SK-N-SH treated with all-trans-retinoic acid at 6 μM for 48 hours (cell line): ENCODE data around the gene BMP8A.
"Not testable (repeated sequence)": the region's sequence is repeated elsewhere in the genome, so short reads cannot be mapped to it uniquely, and the experiment has no call there.

ENCODE experiments used
- ARNTL ChIP-seq: fragments of 450-650 bp; formaldehyde crosslinking; IDR thresholded peaks from 2 replicates; pipeline ENCODE4 v1.5.0; 2020; ENCODE audit warnings: low read depth, mild to moderate bottlenecking, moderate library complexity, borderline replicate concordance
- BACH2 ChIP-seq: fragments of 250-450 bp; sonication (Bioruptor Pico); IDR thresholded peaks from 2 replicates; pipeline ENCODE4 v1.9.0; 2021; ENCODE audit warnings: mild to moderate bottlenecking, borderline replicate concordance
- CSDC2 ChIP-seq: fragments of 250-450 bp; sonication (Bioruptor Pico); IDR thresholded peaks from 2 replicates; pipeline ENCODE4 v1.5.0; 2020; ENCODE audit warnings: mild to moderate bottlenecking, moderate library complexity
- GLIS3 ChIP-seq: fragments of 250-450 bp; sonication (Bioruptor Pico); IDR thresholded peaks from 2 replicates; pipeline ENCODE4 v1.5.0; 2020; ENCODE audit warnings: mild to moderate bottlenecking, moderate library complexity
- OSR1 ChIP-seq: fragments of 250-450 bp; sonication (Bioruptor Pico); IDR thresholded peaks from 2 replicates; pipeline ENCODE4 v1.8.0; 2022; ENCODE audit warnings: moderate library complexity, mild to moderate bottlenecking, inconsistent platforms
- PPARA ChIP-seq: fragments of 250-450 bp; sonication (Bioruptor Pico); IDR thresholded peaks from 2 replicates; pipeline ENCODE4 v1.5.0; 2020; ENCODE audit warnings: mild to moderate bottlenecking, borderline replicate concordance
- ZC3H10 ChIP-seq: fragments of 250-450 bp; sonication (Bioruptor Pico); IDR thresholded peaks from 2 replicates; pipeline ENCODE4 v1.5.1; 2021; ENCODE audit warnings: mild to moderate bottlenecking, moderate library complexity
- ZNF565 ChIP-seq: fragments of 450-650 bp; formaldehyde crosslinking; conservative IDR thresholded peaks from 2 replicates; pipeline ENCODE4 v1.5.0; 2020; ENCODE audit warnings: low read depth, mild to moderate bottlenecking, moderate library complexity
- ZNF70 ChIP-seq: fragments of 450-650 bp; formaldehyde crosslinking; IDR thresholded peaks from 2 replicates; pipeline ENCODE4 v1.5.0; 2020; ENCODE audit warnings: mild to moderate bottlenecking, moderate library complexity
- ZNF8 ChIP-seq: fragments of 450-650 bp; formaldehyde crosslinking; IDR thresholded peaks from 2 replicates; pipeline ENCODE4 v1.5.0; 2020; ENCODE audit warnings: mild to moderate bottlenecking, moderate library complexity
- TF ChIP-seq, protein P1 (sequence below): fragments of 250-450 bp; sonication (Bioruptor Pico); IDR thresholded peaks from 2 replicates; pipeline ENCODE4 v1.8.0; 2020; ENCODE audit warnings: mild to moderate bottlenecking, moderate library complexity, borderline replicate concordance
- TF ChIP-seq, protein P2 (sequence below): fragments of 250-450 bp; sonication (Bioruptor Pico); IDR thresholded peaks from 2 replicates; pipeline ENCODE4 v1.5.1; 2021; ENCODE audit warnings: mild to moderate bottlenecking, moderate library complexity
- TF ChIP-seq, protein P3 (sequence below): fragments of 250-450 bp; sonication (Bioruptor Pico); IDR thresholded peaks from 2 replicates; pipeline ENCODE4 v1.5.1; 2020; ENCODE audit warnings: low read depth, mild to moderate bottlenecking, moderate library complexity

DNA sequence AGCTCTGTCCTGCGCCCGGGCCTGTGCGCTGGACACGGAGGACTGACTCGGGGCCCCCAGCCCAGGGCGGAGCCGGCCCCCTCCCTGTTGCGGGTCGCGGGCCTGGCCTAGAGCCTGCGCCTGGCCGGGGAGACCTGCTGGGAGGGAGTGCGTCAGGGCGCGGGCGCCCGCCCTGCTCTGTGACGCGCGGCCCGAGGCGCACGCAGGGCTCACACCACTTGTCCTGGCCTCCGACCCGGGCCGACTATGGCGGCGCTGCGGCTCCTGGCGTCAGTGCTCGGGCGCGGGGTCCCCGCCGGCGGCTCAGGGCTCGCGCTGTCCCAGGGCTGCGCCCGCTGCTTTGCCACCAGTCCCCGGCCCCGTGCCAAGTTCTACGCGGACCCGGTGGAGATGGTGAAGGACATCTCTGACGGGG lies 23.3 kb downstream of the BMP8A start:
- TF ChIP-seq GLIS3 (CRISPR knock-in tag); ARNTL (CRISPR knock-in tag); ZC3H10 (CRISPR knock-in tag); BACH2 (CRISPR knock-in tag); ZNF8 (CRISPR knock-in tag); ZNF565 (CRISPR knock-in tag); OSR1 (CRISPR knock-in tag); ZNF70; CSDC2 (CRISPR knock-in tag); PPARA (CRISPR knock-in tag): not testable (repeated sequence)
- TF ChIP-seq, protein P1, sequence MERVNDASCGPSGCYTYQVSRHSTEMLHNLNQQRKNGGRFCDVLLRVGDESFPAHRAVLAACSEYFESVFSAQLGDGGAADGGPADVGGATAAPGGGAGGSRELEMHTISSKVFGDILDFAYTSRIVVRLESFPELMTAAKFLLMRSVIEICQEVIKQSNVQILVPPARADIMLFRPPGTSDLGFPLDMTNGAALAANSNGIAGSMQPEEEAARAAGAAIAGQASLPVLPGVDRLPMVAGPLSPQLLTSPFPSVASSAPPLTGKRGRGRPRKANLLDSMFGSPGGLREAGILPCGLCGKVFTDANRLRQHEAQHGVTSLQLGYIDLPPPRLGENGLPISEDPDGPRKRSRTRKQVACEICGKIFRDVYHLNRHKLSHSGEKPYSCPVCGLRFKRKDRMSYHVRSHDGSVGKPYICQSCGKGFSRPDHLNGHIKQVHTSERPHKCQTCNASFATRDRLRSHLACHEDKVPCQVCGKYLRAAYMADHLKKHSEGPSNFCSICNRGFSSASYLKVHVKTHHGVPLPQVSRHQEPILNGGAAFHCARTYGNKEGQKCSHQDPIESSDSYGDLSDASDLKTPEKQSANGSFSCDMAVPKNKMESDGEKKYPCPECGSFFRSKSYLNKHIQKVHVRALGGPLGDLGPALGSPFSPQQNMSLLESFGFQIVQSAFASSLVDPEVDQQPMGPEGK: not testable (repeated sequence)
- TF ChIP-seq, protein P2, sequence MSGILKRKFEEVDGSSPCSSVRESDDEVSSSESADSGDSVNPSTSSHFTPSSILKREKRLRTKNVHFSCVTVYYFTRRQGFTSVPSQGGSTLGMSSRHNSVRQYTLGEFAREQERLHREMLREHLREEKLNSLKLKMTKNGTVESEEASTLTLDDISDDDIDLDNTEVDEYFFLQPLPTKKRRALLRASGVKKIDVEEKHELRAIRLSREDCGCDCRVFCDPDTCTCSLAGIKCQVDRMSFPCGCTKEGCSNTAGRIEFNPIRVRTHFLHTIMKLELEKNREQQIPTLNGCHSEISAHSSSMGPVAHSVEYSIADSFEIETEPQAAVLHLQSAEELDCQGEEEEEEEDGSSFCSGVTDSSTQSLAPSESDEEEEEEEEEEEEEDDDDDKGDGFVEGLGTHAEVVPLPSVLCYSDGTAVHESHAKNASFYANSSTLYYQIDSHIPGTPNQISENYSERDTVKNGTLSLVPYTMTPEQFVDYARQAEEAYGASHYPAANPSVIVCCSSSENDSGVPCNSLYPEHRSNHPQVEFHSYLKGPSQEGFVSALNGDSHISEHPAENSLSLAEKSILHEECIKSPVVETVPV: not testable (repeated sequence)
- TF ChIP-seq, protein P3, sequence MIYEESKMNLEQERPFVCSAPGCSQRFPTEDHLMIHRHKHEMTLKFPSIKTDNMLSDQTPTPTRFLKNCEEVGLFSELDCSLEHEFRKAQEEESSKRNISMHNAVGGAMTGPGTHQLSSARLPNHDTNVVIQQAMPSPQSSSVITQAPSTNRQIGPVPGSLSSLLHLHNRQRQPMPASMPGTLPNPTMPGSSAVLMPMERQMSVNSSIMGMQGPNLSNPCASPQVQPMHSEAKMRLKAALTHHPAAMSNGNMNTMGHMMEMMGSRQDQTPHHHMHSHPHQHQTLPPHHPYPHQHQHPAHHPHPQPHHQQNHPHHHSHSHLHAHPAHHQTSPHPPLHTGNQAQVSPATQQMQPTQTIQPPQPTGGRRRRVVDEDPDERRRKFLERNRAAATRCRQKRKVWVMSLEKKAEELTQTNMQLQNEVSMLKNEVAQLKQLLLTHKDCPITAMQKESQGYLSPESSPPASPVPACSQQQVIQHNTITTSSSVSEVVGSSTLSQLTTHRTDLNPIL: not testable (repeated sequence)
